Measurements from ENCODE around the gene VWA8. TPM values are rescaled to one million over a fixed set of nuclear protein-coding genes. Genes with fewer than 3 reads are reported as not detected.

VWA8 gene
- total RNA-seq, 4 donors from 2014 or later = 27.1 to 39.7 (median 30.4) TPM

DNA sequence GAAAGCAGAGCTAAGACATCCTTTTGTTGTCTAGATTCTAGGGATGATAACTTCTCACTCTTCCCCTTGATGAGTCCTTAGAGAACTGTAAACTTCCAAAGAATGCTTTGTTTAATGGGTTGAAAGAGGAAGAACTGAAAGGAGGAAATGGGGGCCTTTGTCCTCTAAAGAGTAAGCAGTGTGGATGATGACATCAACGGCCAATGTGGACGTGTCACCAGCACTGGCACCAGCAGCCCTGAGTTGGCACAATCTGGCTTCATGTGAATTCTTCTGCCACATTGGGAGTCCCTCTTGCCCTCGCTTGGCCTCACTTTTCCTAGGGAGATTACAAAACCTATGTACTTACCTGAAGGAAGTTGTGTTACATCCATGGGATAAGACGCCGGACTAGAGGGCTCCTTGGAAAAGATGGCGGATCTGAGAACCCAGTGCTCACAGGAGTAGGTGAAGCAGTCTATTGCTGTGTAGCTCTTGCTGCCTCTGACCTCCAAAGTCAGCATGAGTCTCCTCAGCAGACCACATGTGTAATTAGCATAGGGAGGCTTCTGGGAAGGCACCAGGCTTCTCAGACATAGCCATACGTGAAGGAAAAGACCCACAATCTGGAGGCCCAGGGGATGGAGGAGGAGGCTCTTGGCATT is 440.8 kb downstream of the VWA8 start:
- TF ChIP-seq POLR2A (IDR thresholded peaks at IDR 0.05) = no peak
- TF ChIP-seq, protein P1, sequence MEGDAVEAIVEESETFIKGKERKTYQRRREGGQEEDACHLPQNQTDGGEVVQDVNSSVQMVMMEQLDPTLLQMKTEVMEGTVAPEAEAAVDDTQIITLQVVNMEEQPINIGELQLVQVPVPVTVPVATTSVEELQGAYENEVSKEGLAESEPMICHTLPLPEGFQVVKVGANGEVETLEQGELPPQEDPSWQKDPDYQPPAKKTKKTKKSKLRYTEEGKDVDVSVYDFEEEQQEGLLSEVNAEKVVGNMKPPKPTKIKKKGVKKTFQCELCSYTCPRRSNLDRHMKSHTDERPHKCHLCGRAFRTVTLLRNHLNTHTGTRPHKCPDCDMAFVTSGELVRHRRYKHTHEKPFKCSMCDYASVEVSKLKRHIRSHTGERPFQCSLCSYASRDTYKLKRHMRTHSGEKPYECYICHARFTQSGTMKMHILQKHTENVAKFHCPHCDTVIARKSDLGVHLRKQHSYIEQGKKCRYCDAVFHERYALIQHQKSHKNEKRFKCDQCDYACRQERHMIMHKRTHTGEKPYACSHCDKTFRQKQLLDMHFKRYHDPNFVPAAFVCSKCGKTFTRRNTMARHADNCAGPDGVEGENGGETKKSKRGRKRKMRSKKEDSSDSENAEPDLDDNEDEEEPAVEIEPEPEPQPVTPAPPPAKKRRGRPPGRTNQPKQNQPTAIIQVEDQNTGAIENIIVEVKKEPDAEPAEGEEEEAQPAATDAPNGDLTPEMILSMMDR (IDR thresholded peaks at IDR 0.05) = no peak
- no peak overlapping the region for H3K27ac ChIP-seq
- no peaks in the 10 kb centered on the region for H3K4me1 ChIP-seq
- no peaks in the 10 kb centered on the region for H3K27me3 ChIP-seq
- WGBS, 2 donors = 77 to 82% methylated on average over 7 of the region's 7 CpGs
- H3K9me3 ChIP-seq = no peaks in the 10 kb centered on the region
- H3K36me3 ChIP-seq = no peaks in the 10 kb centered on the region
- no peak overlapping the region for H3K4me3 ChIP-seq (replicated peaks in 1 of 3)
- DNase-seq = no peak
- intact Hi-C loops (cut with DNase I) = no loop called here

Small RNA genes within 50 kb of the gene (microRNA-seq; reads per million reads assigned to microRNA genes)
- not detected for gene MIR5006

Small RNA genes within 50 kb of the gene (small RNA-seq; reads per million reads assigned to genes)
- not detected for gene RN7SL515P
- not detected for gene RNU6-74P
- gene RPS28P8 = not detected

Other genes with a start within 250 kb of the VWA8 start
- gene DGKH, start 87.5 kb upstream of the VWA8 start, total RNA-seq = 10 to 100 TPM in 3 of 4 donors, 1 to 10 TPM in 1; 7.9 to 15.9 (median 12.4) TPM

All from thyroid gland (tissue), 4 donors.